Hepatocyte (in vitro differentiated cells): ENCODE data around the gene SULT1C3.

ENCODE experiments used
- EZH2 ChIP-seq: fragments of 200-600 bp; sonication (generic); IDR thresholded peaks from 2 replicates; pipeline ENCODE4 v1.6.1; 2016; ENCODE audit warnings: antibody characterized with exemption, mild to moderate bottlenecking, borderline replicate concordance
- TF ChIP-seq, protein P1 (sequence below): fragments of 200-600 bp; sonication (generic); IDR thresholded peaks from 2 replicates; pipeline ENCODE4 v1.5.1; 2016; ENCODE audit warnings: antibody characterized with exemption, mild to moderate bottlenecking; ENCODE audit not compliant: poor library complexity

DNA sequence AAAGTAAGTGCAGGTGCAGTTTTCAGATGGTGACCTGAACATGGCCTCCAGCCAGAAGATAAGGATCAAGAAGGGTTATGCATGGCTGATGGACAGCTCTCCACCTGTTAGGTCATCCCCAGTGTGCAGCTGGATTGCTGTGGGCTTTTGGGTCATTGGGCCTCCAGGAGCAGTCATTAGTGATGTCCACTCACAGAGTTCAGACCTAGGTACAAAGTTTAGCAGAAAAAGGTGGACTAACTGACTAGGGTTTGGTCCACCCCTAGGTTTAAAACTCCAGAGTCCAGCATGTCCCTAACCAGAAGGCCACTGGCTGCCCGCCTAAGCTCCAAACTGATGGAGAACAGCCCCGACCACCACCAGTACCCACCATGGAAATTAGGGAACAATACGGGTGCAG lies 30.6 kb downstream of the SULT1C3 start:
- TF ChIP-seq, protein P1, sequence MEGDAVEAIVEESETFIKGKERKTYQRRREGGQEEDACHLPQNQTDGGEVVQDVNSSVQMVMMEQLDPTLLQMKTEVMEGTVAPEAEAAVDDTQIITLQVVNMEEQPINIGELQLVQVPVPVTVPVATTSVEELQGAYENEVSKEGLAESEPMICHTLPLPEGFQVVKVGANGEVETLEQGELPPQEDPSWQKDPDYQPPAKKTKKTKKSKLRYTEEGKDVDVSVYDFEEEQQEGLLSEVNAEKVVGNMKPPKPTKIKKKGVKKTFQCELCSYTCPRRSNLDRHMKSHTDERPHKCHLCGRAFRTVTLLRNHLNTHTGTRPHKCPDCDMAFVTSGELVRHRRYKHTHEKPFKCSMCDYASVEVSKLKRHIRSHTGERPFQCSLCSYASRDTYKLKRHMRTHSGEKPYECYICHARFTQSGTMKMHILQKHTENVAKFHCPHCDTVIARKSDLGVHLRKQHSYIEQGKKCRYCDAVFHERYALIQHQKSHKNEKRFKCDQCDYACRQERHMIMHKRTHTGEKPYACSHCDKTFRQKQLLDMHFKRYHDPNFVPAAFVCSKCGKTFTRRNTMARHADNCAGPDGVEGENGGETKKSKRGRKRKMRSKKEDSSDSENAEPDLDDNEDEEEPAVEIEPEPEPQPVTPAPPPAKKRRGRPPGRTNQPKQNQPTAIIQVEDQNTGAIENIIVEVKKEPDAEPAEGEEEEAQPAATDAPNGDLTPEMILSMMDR = no peak
- TF ChIP-seq EZH2 = no peak
